Type B pancreatic cell (in vitro differentiated cells): ENCODE results near the gene SLC25A21. TPM values are rescaled to one million over a fixed set of nuclear protein-coding genes. Genes with fewer than 3 reads are reported as not detected.
"Not testable (repeated sequence)": the region's sequence is repeated elsewhere in the genome, so short reads cannot be mapped to it uniquely, and the experiment has no call there.

Source experiments
- DNase-seq: peaks from one replicate; pipeline ENCODE4 v3.0.0; 2021; ENCODE audit warnings: mixed read lengths; ENCODE audit not compliant: unreplicated experiment; ENCODE audit errors: extremely low spot score
- H3K27ac Mint-ChIP-seq: 2 replicates; pipeline ENCODE4 v1.8.0; 2021; ENCODE audit warnings: mild to moderate bottlenecking, mixed read lengths
- H3K27me3 Mint-ChIP-seq: 2 replicates; pipeline ENCODE4 v1.8.0; 2021; ENCODE audit warnings: mixed read lengths
- H3K36me3 Mint-ChIP-seq: 2 replicates; pipeline ENCODE4 v1.8.0; 2021; ENCODE audit warnings: mixed read lengths
- H3K4me1 Mint-ChIP-seq: one replicate; pipeline ENCODE4 v1.8.0; 2021; ENCODE audit warnings: mixed read lengths; ENCODE audit not compliant: unreplicated experiment
- H3K4me3 Mint-ChIP-seq: 2 replicates; pipeline ENCODE4 v1.8.0; 2021; ENCODE audit warnings: mild to moderate bottlenecking, mixed read lengths
- H3K9me3 Mint-ChIP-seq: 2 replicates; pipeline ENCODE4 v1.8.0; 2021; ENCODE audit warnings: mixed read lengths
- CTCF ChIP-seq: fragments of 200-600 bp; sonication (generic); conservative IDR thresholded peaks from 2 replicates; pipeline ENCODE4 v1.5.0; 2021; ENCODE audit warnings: antibody characterized with exemption, mild to moderate bottlenecking
- total RNA-seq: library from RNA; stranded (reverse); gene quantifications from 2 replicates; pipeline ENCODE4 v1.2.1, GENCODE V29; 2021; ENCODE audit warnings: low replicate concordance

The SLC25A21 gene
- total RNA-seq, 1 donor from 2014 or later, result 0.58 TPM

- Mint-ChIP-seq H3K4me3 (no peak overlapping the region), H3K4me1 (no peaks in the 10 kb centered on the region), H3K27ac (no peak overlapping the region), H3K9me3 (no peaks in the 10 kb centered on the region), H3K36me3 (no peaks in the 10 kb centered on the region), H3K27me3 (no peaks in the 10 kb centered on the region)
- TF ChIP-seq CTCF, result no peak
- DNase-seq, result no peak
Measured at GRCh38 chr14:36981832-36982529, 190.4 kb downstream of the SLC25A21 start.

GRCh38 chr14:36980413-36980812 lies 192.0 kb downstream of the SLC25A21 start:
- DNase-seq, H3K36me3 Mint-ChIP-seq, H3K4me1 Mint-ChIP-seq, H3K27me3 Mint-ChIP-seq, H3K9me3 Mint-ChIP-seq, H3K4me3 Mint-ChIP-seq: not testable (repeated sequence)
- peak overlapping the region; percentile 2 for H3K27ac Mint-ChIP-seq

GRCh38 chr14:36979863-36980262 lies 192.5 kb downstream of the SLC25A21 start:
- TF ChIP-seq CTCF, result no peak
- H3K27ac Mint-ChIP-seq, result peak overlapping the region; percentile 2
- H3K9me3 Mint-ChIP-seq, result no peaks in the 10 kb centered on the region
- H3K4me1 Mint-ChIP-seq, result no peaks in the 10 kb centered on the region
- H3K4me3 Mint-ChIP-seq, result no peak overlapping the region
- no peaks in the 10 kb centered on the region for H3K27me3 Mint-ChIP-seq
- no peak for DNase-seq
- no peaks in the 10 kb centered on the region for H3K36me3 Mint-ChIP-seq

GRCh38 chr14:36976571-36977023 lies 195.8 kb downstream of the SLC25A21 start:
- no peaks in the 10 kb centered on the region for H3K36me3 Mint-ChIP-seq
- no peak for TF ChIP-seq CTCF
- no peak overlapping the region for H3K27ac Mint-ChIP-seq
- no peaks in the 10 kb centered on the region for H3K4me1 Mint-ChIP-seq
- H3K4me3 Mint-ChIP-seq, result no peak overlapping the region
- DNase-seq, result no peak
- peaks cover 7% of the 10 kb centered on the region for H3K27me3 Mint-ChIP-seq
- no peaks in the 10 kb centered on the region for H3K9me3 Mint-ChIP-seq

GRCh38 chr14:36975834-36976233 lies 196.6 kb downstream of the SLC25A21 start:
- no peaks in the 10 kb centered on the region for H3K9me3 Mint-ChIP-seq
- no peaks in the 10 kb centered on the region for H3K36me3 Mint-ChIP-seq
- H3K27me3 Mint-ChIP-seq, result peaks cover 7% of the 10 kb centered on the region
- H3K4me1 Mint-ChIP-seq, result no peaks in the 10 kb centered on the region
- H3K4me3 Mint-ChIP-seq, result no peak overlapping the region
- no peak for DNase-seq
- TF ChIP-seq CTCF, result no peak
- H3K27ac Mint-ChIP-seq, result no peak overlapping the region

- no peak for TF ChIP-seq CTCF
- Mint-ChIP-seq H3K9me3 (no peaks in the 10 kb centered on the region), H3K27me3 (peaks cover 7% of the 10 kb centered on the region), H3K4me3 (no peak overlapping the region), H3K36me3 (no peaks in the 10 kb centered on the region), H3K4me1 (no peaks in the 10 kb centered on the region), H3K27ac (no peak overlapping the region)
- no peak for DNase-seq
Measured at GRCh38 chr14:36974985-36975384, 197.4 kb downstream of the SLC25A21 start.
